ENCODE data around the gene SOHLH1.
A peak's percentile ranks its signal among the peaks of the same experiment; 100 is the strongest.

SOHLH1 gene

DNA sequence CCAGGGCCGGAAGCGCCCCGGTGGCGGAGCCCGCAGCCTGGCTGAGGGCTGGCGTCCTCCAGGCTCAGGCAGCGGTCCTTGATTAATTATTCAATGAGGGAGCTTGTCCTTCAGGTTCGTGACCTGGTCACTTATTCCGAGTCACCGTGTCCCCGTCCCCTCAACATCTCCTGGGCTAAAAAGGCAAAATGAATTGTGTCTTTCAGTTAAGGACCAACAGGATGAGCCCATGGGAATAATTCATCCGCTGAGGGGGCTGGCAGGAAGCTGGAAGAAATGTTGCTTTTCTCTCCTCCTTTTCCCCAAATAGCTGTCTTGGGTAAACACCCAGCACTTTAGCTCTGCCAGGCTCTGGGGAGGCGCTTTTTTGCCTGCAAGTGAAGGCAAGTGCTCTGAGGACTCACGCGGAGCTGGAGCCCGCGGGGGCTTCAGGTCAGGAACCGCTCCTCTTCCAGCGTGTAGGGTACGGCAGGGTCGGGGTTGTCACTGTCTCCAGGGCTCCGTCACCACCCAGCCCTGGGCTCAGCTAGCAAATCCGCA, 15.8 kb upstream of the SOHLH1 start:
- ATAC-seq: no peak
- H3K27ac Mint-ChIP-seq: no peak overlapping the region
- no peak for DNase-seq (ENCODE audit: low spot score in 2 of 2)

GRCh38 chr9:135714242-135715055, 15.2 kb upstream of the SOHLH1 start:
- Mint-ChIP-seq H3K4me1 (peaks cover 6% of the 10 kb centered on the region), H3K27ac (no peak overlapping the region), H3K9me3 (no peaks in the 10 kb centered on the region), H3K36me3 (no peaks in the 10 kb centered on the region), H3K4me3 (no peak overlapping the region)
- no peak for DNase-seq (ENCODE audit: low spot score in 2 of 2)
- no peak for ATAC-seq

More for the DNA sequence above, 15.8 kb upstream of the SOHLH1 start:
- no peak overlapping the region for H3K4me3 Mint-ChIP-seq
- peaks cover 6% of the 10 kb centered on the region for H3K4me1 Mint-ChIP-seq
- no peaks in the 10 kb centered on the region for H3K9me3 Mint-ChIP-seq
- H3K36me3 Mint-ChIP-seq: no peaks in the 10 kb centered on the region

DNA sequence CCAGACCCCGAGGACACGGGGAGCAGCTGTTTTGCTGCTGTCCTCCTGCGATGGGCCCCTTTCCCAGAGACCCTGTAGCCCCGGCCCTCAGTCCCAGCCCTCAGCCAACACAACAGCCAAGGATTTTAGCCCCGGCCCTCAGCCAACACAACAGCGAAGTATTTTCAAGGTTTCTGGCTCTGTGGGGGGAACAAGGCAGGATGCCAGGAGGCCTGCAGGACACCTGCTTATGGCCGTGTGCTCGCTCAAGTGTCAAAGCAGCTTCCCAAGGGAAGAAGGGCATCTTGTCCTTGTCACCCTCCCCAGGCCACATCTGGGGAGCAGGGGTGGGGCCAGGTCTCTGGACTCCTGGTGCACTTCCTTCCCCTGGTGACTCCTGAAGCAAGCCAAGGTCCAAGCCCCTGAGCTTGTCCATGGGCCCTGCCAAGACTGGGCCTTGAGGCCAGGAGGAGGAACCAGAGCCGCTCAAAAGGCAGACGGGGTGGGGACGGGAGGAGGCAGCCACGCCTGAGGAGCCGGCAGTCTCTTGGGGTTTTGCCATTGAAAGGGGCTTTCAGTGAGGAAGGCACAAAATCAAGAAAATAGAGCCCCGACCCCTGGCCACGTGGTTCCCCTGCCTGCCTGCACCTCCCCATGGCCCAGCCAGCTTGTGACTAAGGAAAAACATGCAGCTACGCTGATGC, 13.5 kb upstream of the SOHLH1 start:
- no peak for DNase-seq (ENCODE audit: low spot score in 2 of 2)
- H3K9me3 Mint-ChIP-seq: no peaks in the 10 kb centered on the region
- peaks cover 6% of the 10 kb centered on the region for H3K4me1 Mint-ChIP-seq
- ATAC-seq: no peak
- no peak overlapping the region for H3K27ac Mint-ChIP-seq
- no peak overlapping the region for H3K4me3 Mint-ChIP-seq
- no peaks in the 10 kb centered on the region for H3K36me3 Mint-ChIP-seq

- Mint-ChIP-seq H3K4me3 (no peak overlapping the region), H3K4me1 (peaks cover 2% of the 10 kb centered on the region), H3K36me3 (no peaks in the 10 kb centered on the region), H3K9me3 (no peaks in the 10 kb centered on the region), H3K27ac (no peak overlapping the region)
- no peak for DNase-seq (ENCODE audit: low spot score in 2 of 2)
- ATAC-seq: no peak
These were observed 12.6 kb upstream of the SOHLH1 start for GRCh38 chr9:135711881-135712280.

DNA sequence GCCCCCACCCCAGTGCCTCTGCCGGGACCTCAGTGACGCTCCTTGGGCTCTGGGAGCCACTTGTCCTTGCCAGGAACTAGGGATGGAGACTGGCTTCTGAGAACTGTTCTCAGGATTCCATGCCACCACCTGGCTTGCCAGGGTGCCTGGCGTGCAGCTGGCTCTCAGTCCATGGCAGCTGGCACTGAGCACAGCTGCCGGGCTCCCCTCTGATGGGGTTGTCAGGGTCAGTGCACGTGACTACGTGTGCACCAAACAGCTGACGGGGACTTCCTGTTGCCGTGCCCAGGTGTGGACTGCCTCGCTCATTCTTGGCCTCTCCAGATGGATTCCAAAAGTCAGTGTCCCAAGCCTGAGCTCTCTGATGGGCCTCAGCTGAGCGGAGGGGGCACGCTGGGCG, 12.1 kb upstream of the SOHLH1 start:
- Mint-ChIP-seq H3K27ac (no peak overlapping the region), H3K4me1 (no peaks in the 10 kb centered on the region), H3K9me3 (no peaks in the 10 kb centered on the region)

DNA sequence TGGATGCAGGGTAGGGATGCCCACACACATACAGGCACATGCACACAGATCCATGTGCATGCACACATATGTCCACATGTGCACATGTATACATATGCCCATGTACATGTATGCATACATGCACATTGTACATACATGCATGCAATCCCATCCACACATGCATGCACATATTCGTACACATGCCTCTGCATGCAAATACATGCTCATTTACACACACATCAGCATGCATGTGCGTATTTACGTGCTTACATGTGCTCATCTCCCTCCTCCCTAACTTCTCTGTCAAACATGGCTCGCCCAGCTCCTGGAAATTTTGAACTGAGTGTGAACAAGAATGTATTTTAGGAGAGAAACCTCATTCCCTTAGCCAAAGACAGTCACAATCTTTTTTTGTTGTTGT, 8.9 kb upstream of the SOHLH1 start:
- no peak overlapping the region for H3K4me3 Mint-ChIP-seq
- no peaks in the 10 kb centered on the region for H3K36me3 Mint-ChIP-seq
- no peaks in the 10 kb centered on the region for H3K4me1 Mint-ChIP-seq
- DNase-seq (ENCODE audit: low spot score in 2 of 2): no peak
- H3K9me3 Mint-ChIP-seq: no peaks in the 10 kb centered on the region
- no peak overlapping the region for H3K27ac Mint-ChIP-seq
- no peak for ATAC-seq

More for the DNA sequence above, 12.1 kb upstream of the SOHLH1 start:
- Mint-ChIP-seq H3K4me3 (no peak overlapping the region), H3K36me3 (no peaks in the 10 kb centered on the region)
- ATAC-seq: no peak
- no peak for DNase-seq (ENCODE audit: low spot score in 2 of 2)

DNA sequence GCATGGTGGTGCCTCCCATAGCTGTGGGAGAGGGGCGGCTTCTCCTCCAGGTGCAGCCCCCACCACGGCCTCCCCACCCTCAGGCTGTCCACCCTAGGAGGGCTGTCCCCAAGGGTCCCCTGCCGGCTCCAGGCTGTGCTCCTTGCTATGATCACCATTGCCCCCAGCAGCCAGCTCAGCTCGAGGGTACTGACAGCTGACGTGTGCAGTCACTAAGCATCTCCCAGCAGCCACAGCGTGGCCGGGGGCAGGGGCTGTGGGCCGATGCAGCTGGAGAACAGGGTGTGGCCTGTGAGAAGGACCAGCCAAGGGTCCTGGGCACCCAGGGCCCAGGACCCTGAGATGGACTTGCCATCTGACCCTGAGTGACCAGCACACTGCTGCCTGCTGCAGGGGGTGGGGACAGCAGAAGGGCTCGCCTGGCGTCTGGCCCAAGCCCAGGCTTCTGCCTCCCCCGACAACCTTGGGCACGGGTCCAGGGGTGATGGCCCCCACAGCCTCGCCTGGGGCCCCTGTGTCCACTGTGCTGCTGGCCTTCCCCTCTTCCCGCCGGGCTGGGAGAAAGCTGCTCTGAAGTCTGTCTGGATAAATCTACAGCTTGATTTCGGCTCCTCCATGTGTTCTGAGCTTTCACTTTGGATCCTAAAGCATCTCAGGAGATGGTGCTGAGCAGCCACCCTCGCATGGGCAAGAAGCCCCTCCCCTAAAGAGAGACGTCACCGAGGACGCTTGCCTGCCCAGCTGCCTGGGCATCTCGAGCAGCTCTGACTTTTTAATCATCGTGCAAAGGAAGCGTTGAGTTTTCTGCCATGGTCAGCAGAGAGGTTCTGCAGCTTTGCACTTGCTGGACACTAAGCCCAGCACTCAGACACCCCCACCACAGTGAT, 8.2 kb upstream of the SOHLH1 start:
- no peak for DNase-seq (ENCODE audit: low spot score in 2 of 2)
- Mint-ChIP-seq H3K4me3 (no peak overlapping the region), H3K36me3 (no peaks in the 10 kb centered on the region), H3K27ac (no peak overlapping the region), H3K4me1 (no peaks in the 10 kb centered on the region), H3K9me3 (no peaks in the 10 kb centered on the region)
- no peak for ATAC-seq

DNA sequence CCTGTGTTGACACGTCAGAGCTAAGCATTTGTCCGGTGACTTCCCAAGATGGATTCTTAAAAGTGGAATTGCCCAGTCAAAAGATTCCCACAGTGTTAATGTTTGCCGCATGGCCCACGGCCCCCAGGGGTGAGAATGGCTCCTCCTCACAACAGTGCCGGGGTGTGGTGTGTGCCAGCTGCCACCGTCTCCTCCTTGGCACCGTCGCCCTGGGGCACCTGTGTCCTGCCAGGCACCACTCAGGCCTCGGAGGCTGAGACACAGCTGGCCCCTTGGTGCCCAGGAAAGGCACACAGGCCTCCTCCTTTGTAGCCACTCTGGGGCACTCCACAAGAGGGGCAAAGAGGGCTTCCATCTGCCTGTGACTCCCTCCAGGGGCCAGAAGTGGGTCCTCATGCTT, 7.0 kb upstream of the SOHLH1 start:
- no peaks in the 10 kb centered on the region for H3K4me1 Mint-ChIP-seq
- H3K27ac Mint-ChIP-seq: no peak overlapping the region
- H3K4me3 Mint-ChIP-seq: no peak overlapping the region
- no peaks in the 10 kb centered on the region for H3K9me3 Mint-ChIP-seq
- DNase-seq (ENCODE audit: low spot score in 2 of 2): no peak
- H3K36me3 Mint-ChIP-seq: no peaks in the 10 kb centered on the region
- no peak for ATAC-seq

- H3K4me3 Mint-ChIP-seq: no peak overlapping the region
- H3K36me3 Mint-ChIP-seq: no peaks in the 10 kb centered on the region
- H3K9me3 Mint-ChIP-seq: no peaks in the 10 kb centered on the region
- DNase-seq (ENCODE audit: low spot score in 2 of 2) (no peak), ATAC-seq (no peak)
- H3K27ac Mint-ChIP-seq: no peak overlapping the region
- H3K4me1 Mint-ChIP-seq: no peaks in the 10 kb centered on the region
These were observed 6.1 kb upstream of the SOHLH1 start for GRCh38 chr9:135705376-135705775.

DNA sequence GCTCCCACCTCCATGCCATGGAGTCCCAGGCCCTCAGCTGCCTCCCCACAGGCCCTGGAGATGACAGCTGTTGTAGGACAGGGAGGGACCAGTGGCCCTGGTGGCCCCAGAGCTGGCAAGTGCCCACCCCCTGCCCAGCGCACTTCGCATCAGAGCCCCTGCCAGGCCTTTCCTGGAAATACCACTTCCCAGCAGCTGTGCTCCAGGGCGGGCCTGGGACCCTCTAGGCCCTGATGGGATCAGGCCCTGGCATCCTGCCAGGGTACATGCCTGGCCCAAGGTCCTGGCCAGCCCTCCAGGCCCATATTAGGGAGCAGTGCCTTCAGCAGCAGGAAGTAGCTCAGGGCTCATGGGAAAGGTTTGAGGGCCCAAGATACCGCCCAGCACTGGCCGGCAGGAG, 5.2 kb upstream of the SOHLH1 start:
- Mint-ChIP-seq H3K4me3 (no peak overlapping the region), H3K36me3 (no peaks in the 10 kb centered on the region), H3K4me1 (no peaks in the 10 kb centered on the region), H3K9me3 (no peaks in the 10 kb centered on the region), H3K27ac (no peak overlapping the region)
- no peak for DNase-seq (ENCODE audit: low spot score in 2 of 2)
- ATAC-seq: no peak

- Mint-ChIP-seq H3K36me3 (no peaks in the 10 kb centered on the region), H3K27ac (no peak overlapping the region), H3K4me3 (no peak overlapping the region), H3K9me3 (no peaks in the 10 kb centered on the region), H3K4me1 (no peaks in the 10 kb centered on the region)
- ATAC-seq: no peak
- DNase-seq (ENCODE audit: low spot score in 2 of 2): no peak
These were observed 4.4 kb upstream of the SOHLH1 start for GRCh38 chr9:135703726-135704125.

GRCh38 chr9:135701959-135702721, 2.9 kb upstream of the SOHLH1 start, which contains the start of gene KCNT1:
Gene KCNT1, plus strand, starts transcription at chr9:135702185. Its CDS starts 74 bp downstream, at chr9:135702259.
- Mint-ChIP-seq H3K4me3 (no peak within 1 kb of the TSS), H3K9me3 (no peaks in the 10 kb centered on the region), H3K36me3 (no peaks in the 10 kb centered on the region), H3K4me1 (no peaks in the 10 kb centered on the region), H3K27ac (no peak within 1 kb of the TSS)
- DNase-seq (ENCODE audit: low spot score in 2 of 2): peak; percentile 77 to 81
- ATAC-seq: peak; percentile 75

DNA sequence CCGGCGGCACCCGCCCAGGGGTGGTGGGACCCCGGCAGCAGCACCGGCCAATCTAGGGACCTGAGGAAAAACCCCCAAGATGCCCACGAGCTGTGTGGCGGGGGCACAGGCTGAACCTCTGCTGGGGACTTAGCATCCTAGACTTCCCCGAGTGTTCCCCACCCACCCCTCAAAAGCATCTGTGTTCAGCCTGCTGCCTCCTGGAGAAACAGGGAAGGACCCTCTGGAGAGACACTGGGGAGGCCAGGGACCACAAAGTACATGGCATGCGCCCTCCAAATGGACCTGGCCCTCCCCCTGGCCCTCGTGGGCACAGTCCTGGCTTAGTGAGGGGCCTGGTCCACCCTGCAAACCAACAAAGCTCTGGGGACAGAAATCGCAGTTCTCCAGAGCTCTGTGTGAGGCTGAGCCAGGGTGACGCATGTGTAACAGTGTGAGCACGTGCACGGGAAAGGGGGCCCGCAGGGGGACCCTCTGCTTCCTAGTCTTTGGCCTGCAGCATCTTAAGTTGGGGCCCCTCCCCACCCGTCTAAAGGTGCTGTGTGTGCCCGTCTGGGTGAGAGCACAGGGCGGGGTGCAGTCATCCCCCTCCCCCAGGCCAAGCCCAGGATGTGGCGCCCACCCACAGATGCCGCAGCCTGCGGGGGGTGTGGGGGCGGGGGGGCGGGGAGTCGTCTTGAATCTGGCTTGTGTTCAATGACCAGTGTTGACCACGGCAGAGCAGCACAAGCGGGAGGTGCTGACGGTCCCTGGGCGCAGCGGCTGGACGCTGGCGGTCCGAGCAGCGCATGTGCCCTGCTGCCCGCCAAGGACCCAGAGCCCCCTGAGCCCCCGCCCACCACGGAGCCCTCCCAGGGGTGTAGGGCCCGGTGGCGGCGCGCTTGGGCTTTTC, 2.0 kb upstream of the SOHLH1 start:
- H3K27ac Mint-ChIP-seq: no peak overlapping the region
- no peaks in the 10 kb centered on the region for H3K36me3 Mint-ChIP-seq
- no peaks in the 10 kb centered on the region for H3K4me1 Mint-ChIP-seq
- H3K9me3 Mint-ChIP-seq: no peaks in the 10 kb centered on the region
- H3K4me3 Mint-ChIP-seq: no peak overlapping the region
- ATAC-seq: peak; percentile 43
- no peak for DNase-seq (ENCODE audit: low spot score in 2 of 2)

DNA sequence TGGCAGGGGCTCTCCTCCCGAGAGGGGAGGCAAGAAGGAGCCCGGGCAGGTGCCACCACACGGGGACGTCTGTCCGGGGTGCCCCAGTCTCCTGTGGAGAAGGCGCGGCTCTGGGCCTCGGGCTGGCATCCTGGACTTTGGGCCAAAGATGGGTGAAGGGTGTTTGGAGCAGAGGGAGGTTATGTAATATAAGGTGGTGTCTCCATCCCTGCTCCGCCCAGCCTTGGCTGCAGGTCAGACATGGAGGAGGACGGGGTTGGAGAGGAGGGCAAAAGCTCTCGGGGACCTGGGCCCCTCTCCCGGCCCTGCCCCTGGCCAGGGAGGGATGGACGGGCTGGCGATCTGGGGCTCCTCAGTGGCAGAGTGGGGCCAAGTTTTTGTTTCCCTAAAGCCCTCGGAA, 1.2 kb upstream of the SOHLH1 start:
- Mint-ChIP-seq H3K9me3 (no peaks in the 10 kb centered on the region), H3K27ac (no peak overlapping the region), H3K4me1 (no peaks in the 10 kb centered on the region), H3K36me3 (no peaks in the 10 kb centered on the region), H3K4me3 (no peak overlapping the region)
- no peak for DNase-seq (ENCODE audit: low spot score in 2 of 2)
- no peak for ATAC-seq
